SK-N-MC (cell line): ENCODE measurements around the gene ETF1.

Experiments
- EZH2 ChIP-seq: fragments of 200-600 bp; sonication (generic); IDR thresholded peaks from one replicate; pipeline ENCODE4 v1.6.1; 2017; ENCODE audit warnings: antibody characterized with exemption
- FOXP2 ChIP-seq: optimal IDR thresholded peaks from 2 replicates; pipeline ENCODE3; 2011; ENCODE audit warnings: mild to moderate bottlenecking, moderate library complexity; ENCODE audit not compliant: insufficient read depth; ENCODE audit errors: extremely low read length, control extremely low read depth
- POLR2AphosphoS5 ChIP-seq: IDR thresholded peaks from 2 replicates; pipeline ENCODE4 v1.6.1; 2012; ENCODE audit warnings: mild to moderate bottlenecking, low read depth, low read length, borderline replicate concordance

DNA sequence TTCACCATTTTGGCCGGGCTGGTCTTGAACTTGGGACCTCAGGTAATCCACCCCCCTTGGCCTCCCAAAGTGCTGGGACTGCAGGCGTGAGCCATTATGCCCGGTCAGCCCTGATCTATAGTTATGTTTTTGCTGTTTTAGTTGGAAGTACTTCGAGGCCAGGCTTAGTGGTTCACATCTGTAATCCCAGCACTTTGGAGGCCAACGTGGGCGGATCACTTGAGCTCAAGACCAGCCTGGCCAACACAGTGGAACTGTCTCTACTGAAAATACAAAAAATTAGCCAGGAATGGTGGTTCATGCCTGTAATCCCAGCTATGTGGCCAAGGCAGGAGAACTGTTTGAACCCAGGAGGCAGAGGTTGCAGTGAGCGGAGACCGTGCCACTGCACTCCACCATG lies 30.2 kb upstream of the ETF1 start:
- no peak for TF ChIP-seq EZH2
- no peak for TF ChIP-seq FOXP2
- no peak for TF ChIP-seq POLR2AphosphoS5
